H1 (cell line): ENCODE data around the gene SPTAN1. TPM values are rescaled to one million over a fixed set of nuclear protein-coding genes. Genes with fewer than 3 reads are reported as not detected.

ENCODE experiments used
- CTCF ChIA-PET: fragments of 300-600 bp; sonication (Branson Sonifier 250); formaldehyde crosslinking; loops from one replicate; lab custom pipeline; 2021; ENCODE audit not compliant: partially characterized antibody; lab: Charles Lee
- POLR2A ChIA-PET: fragments of 300-600 bp; sonication (Branson Sonifier 250); formaldehyde crosslinking; loops from one replicate; lab custom pipeline; 2021; ENCODE audit warnings: inconsistent platforms; ENCODE audit not compliant: partially characterized antibody; lab: Charles Lee
- DNase-seq, 2 experiments: peaks; one replicate each; pipeline versions ENCODE4 v3.0.0 to v3.0.0-alpha.2; 2010 to 2022; ENCODE audit warnings: low spot score in 2 of 2, low read depth in 1 of 2, mixed read lengths in 1 of 2
- FAIRE-seq: peaks from 2 replicates; lab custom pipeline; 2011; peaks lifted over from hg19 to GRCh38; lab: Jason Lieb, UNC
- H2AFZ ChIP-seq: 2 replicates; pipeline ENCODE4 v1.8.1; 2012; ENCODE audit warnings: low read length, inconsistent platforms
- H2AK5ac ChIP-seq: 2 replicates; pipeline ENCODE4 v1.6.1; 2013; ENCODE audit warnings: low read depth, low read length
- H2BK120ac ChIP-seq: replicated peaks from 2 replicates; pipeline ENCODE3; 2013; ENCODE audit warnings: low read depth, low read length, inconsistent platforms
- H2BK12ac ChIP-seq: 2 replicates; pipeline ENCODE4 v1.6.1; 2013; ENCODE audit warnings: low read depth, low read length
- H2BK15ac ChIP-seq: 2 replicates; pipeline ENCODE4 v1.6.1; 2013; ENCODE audit warnings: low read length
- H2BK20ac ChIP-seq: 2 replicates; pipeline ENCODE4 v1.6.1; 2013; ENCODE audit warnings: low read length
- H2BK5ac ChIP-seq: 2 replicates; pipeline ENCODE4 v1.6.1; 2013; ENCODE audit warnings: low read depth, low read length
- H3K14ac ChIP-seq: 2 replicates; pipeline ENCODE4 v1.6.1; 2013; ENCODE audit warnings: inconsistent platforms; ENCODE audit not compliant: insufficient read length
- H3K18ac ChIP-seq: 2 replicates; pipeline ENCODE4 v1.6.1; 2013; ENCODE audit warnings: low read length; ENCODE audit errors: extremely low read depth
- H3K23ac ChIP-seq: 2 replicates; pipeline ENCODE4 v1.6.1; 2013; ENCODE audit warnings: inconsistent platforms; ENCODE audit not compliant: insufficient read length
- H3K23me2 ChIP-seq: 2 replicates; pipeline ENCODE4 v1.6.1; 2013; ENCODE audit warnings: low read depth, low read length
- H3K27ac ChIP-seq: 2 replicates; pipeline ENCODE4 v1.6.1; 2011; ENCODE audit warnings: low read depth, low read length, inconsistent platforms
- H3K27me3 ChIP-seq, 4 experiments: replicated peaks in 1 of 4; 1 replicate in 1 of 4; 2 replicates in 3 of 4; pipeline versions ENCODE4 v1.6.1 to v1.8.1; 2011 to 2013; ENCODE audit warnings: low read length in 3 of 4, mild to moderate bottlenecking in 3 of 4, inconsistent platforms in 2 of 4, mixed read lengths in 2 of 4, moderate library complexity in 1 of 4; ENCODE audit not compliant: control insufficient read depth in 3 of 4, insufficient read depth in 3 of 4; ENCODE audit errors: extremely low read depth in 1 of 4
- H3K36me3 ChIP-seq, 4 experiments: 2 replicates each; pipeline versions ENCODE4 v1.6.1 to v1.8.1; 2011 to 2013; ENCODE audit warnings: mild to moderate bottlenecking in 4 of 4, low read length in 3 of 4, moderate library complexity in 2 of 4, control low read depth in 1 of 4, inconsistent platforms in 1 of 4; ENCODE audit not compliant: insufficient read depth in 4 of 4, control insufficient read depth in 2 of 4
- H3K4ac ChIP-seq: replicated peaks from 2 replicates; pipeline ENCODE3; 2013; ENCODE audit warnings: low read length, low read depth, mixed read lengths, inconsistent platforms; ENCODE audit not compliant: insufficient read length
- H3K4me1 ChIP-seq, 4 experiments: replicated peaks in 1 of 4; 1 replicate in 1 of 4; 2 replicates in 3 of 4; pipeline versions ENCODE4 v1.6.1 to v1.8.1; 2011 to 2013; ENCODE audit warnings: low read length in 3 of 4, inconsistent platforms in 2 of 4, mixed read lengths in 1 of 4; ENCODE audit not compliant: insufficient read depth in 4 of 4, control insufficient read depth in 3 of 4
- H3K4me2 ChIP-seq, 2 experiments: 2 replicates each; pipeline versions ENCODE4 v1.6.1 to v1.8.1; 2011 to 2013; ENCODE audit warnings: low read depth in 2 of 2, low read length in 2 of 2, control low read depth in 1 of 2, inconsistent platforms in 1 of 2, mild to moderate bottlenecking in 1 of 2; ENCODE audit not compliant: insufficient read depth in 1 of 2
- H3K4me3 ChIP-seq, 4 experiments: fragments of 200-600, 300-600 bp in 1 of 4; sonication (generic), shearing (Covaris generic), sonication (Bioruptor Twin) in 1 of 4; 2 replicates each; pipeline versions ENCODE4 v1.5.1 to v1.8.1; 2011 to 2016; ENCODE audit warnings: low read length in 4 of 4, low read depth in 3 of 4, control low read depth in 2 of 4, inconsistent platforms in 2 of 4, mild to moderate bottlenecking in 2 of 4, mixed read lengths in 1 of 4, moderate library complexity in 1 of 4; ENCODE audit not compliant: insufficient read depth in 2 of 4; ENCODE audit errors: extremely low read depth in 1 of 4
- H3K56ac ChIP-seq: replicated peaks from 2 replicates; pipeline ENCODE3; 2013; ENCODE audit warnings: low read depth, mild to moderate bottlenecking, mixed read lengths, low read length, inconsistent platforms; ENCODE audit not compliant: insufficient read length
- H3K79me1 ChIP-seq: 2 replicates; pipeline ENCODE4 v1.6.1; 2013; ENCODE audit warnings: low read depth, low read length, control low read depth
- H3K79me2 ChIP-seq, 2 experiments: 2 replicates each; pipeline versions ENCODE4 v1.6.1 to v1.8.1; 2012 to 2013; ENCODE audit warnings: low read length in 2 of 2, mild to moderate bottlenecking in 2 of 2, inconsistent platforms in 1 of 2; ENCODE audit not compliant: insufficient read depth in 2 of 2, control insufficient read depth in 1 of 2
- H3K9ac ChIP-seq, 4 experiments: replicated peaks in 1 of 4; 1 replicate in 1 of 4; 2 replicates in 3 of 4; pipeline versions ENCODE4 v1.6.1 to v1.8.1; 2011 to 2013; ENCODE audit warnings: low read depth in 3 of 4, low read length in 3 of 4, control low read depth in 2 of 4, mild to moderate bottlenecking in 2 of 4, moderate library complexity in 2 of 4, inconsistent platforms in 1 of 4; ENCODE audit errors: extremely low read depth in 1 of 4
- H3K9me3 ChIP-seq, 2 experiments: 2 replicates each; pipeline versions ENCODE4 v1.6.1 to v1.8.1; 2012 to 2013; ENCODE audit warnings: mild to moderate bottlenecking in 2 of 2, moderate library complexity in 2 of 2, control low read depth in 1 of 2, inconsistent platforms in 1 of 2, low read depth in 1 of 2, low read length in 1 of 2, mixed read lengths in 1 of 2; ENCODE audit not compliant: insufficient read depth in 2 of 2
- H4K20me1 ChIP-seq, 2 experiments: replicated peaks in 1 of 2; 2 replicates each; pipeline versions ENCODE3 to v1.8.1; 2011 to 2013; ENCODE audit warnings: inconsistent platforms in 2 of 2, low read length in 2 of 2, mild to moderate bottlenecking in 1 of 2; ENCODE audit not compliant: insufficient read depth in 2 of 2, control insufficient read depth in 1 of 2
- H4K5ac ChIP-seq: 2 replicates; pipeline ENCODE4 v1.6.1; 2013; ENCODE audit warnings: low read length, low read depth, mixed read lengths, inconsistent platforms; ENCODE audit not compliant: insufficient read length
- H4K8ac ChIP-seq: 2 replicates; pipeline ENCODE4 v1.8.0; 2013; ENCODE audit warnings: mild to moderate bottlenecking, moderate library complexity, low read length, inconsistent platforms; ENCODE audit not compliant: insufficient read depth; ENCODE audit errors: extremely low read depth
- H4K91ac ChIP-seq: replicated peaks from 2 replicates; pipeline ENCODE3; 2013; ENCODE audit warnings: low read length, mixed read lengths, inconsistent platforms; ENCODE audit not compliant: insufficient read length
- FOSL1 ChIP-seq: IDR thresholded peaks from 2 replicates; pipeline ENCODE4 v1.6.1; 2011; ENCODE audit warnings: mild to moderate bottlenecking, low read depth, low read length, moderate library complexity; ENCODE audit not compliant: insufficient read depth
- GABPA ChIP-seq: IDR thresholded peaks from 2 replicates; pipeline ENCODE4 v1.6.1; 2011; ENCODE audit warnings: mild to moderate bottlenecking, low read length, moderate library complexity, borderline replicate concordance; ENCODE audit not compliant: insufficient read depth
- KDM1A ChIP-seq: fragments of 200-600, 300-600 bp; sonication (generic); IDR thresholded peaks from 2 replicates; pipeline ENCODE4 v1.7.1; 2016; ENCODE audit warnings: mild to moderate bottlenecking, low read length, borderline replicate concordance
- KDM4A ChIP-seq: IDR thresholded peaks from one replicate; pipeline ENCODE4 v1.7.1; 2012; ENCODE audit warnings: low read depth, mild to moderate bottlenecking, moderate library complexity, low read length, inconsistent platforms; ENCODE audit not compliant: severe bottlenecking
- MAX ChIP-seq: IDR thresholded peaks from 2 replicates; pipeline ENCODE4 v1.6.1; 2012; ENCODE audit warnings: inconsistent platforms
- POLR2AphosphoS5 ChIP-seq: IDR thresholded peaks from 2 replicates; pipeline ENCODE4 v1.6.1; 2011; ENCODE audit warnings: low read depth, low read length
- RAD21 ChIP-seq, 2 experiments: IDR thresholded peaks in 1 of 2; conservative IDR thresholded peaks in 1 of 2; 2 replicates each; pipeline ENCODE4 v1.6.1; 2011; ENCODE audit warnings: low read depth in 2 of 2, low read length in 2 of 2, improper control_type of control experiment in 1 of 2, inconsistent platforms in 1 of 2, mild to moderate bottlenecking in 1 of 2, moderate library complexity in 1 of 2
- SAP30 ChIP-seq: fragments of 300-600 bp; sonication (generic); IDR thresholded peaks from 2 replicates; pipeline ENCODE4 v1.7.1; 2012; ENCODE audit warnings: low read length, moderate library complexity, mild to moderate bottlenecking, inconsistent platforms; ENCODE audit not compliant: insufficient read depth, insufficient replicate concordance
- SIX5 ChIP-seq: IDR thresholded peaks from 2 replicates; pipeline ENCODE4 v1.6.1; 2011; ENCODE audit warnings: mild to moderate bottlenecking, low read depth, low read length
- SP4 ChIP-seq: IDR thresholded peaks from 2 replicates; pipeline ENCODE4 v1.6.1; 2012; ENCODE audit warnings: low read length, inconsistent platforms
- YY1 ChIP-seq: IDR thresholded peaks from 2 replicates; pipeline ENCODE4 v1.6.1; 2011; ENCODE audit warnings: low read depth, mild to moderate bottlenecking, low read length
- WGBS, 2 experiments: shearing (Covaris generic) in 1 of 2; methylation state at CpG; one replicate each; pipeline versions ENCODE4 v1.1.6 to v1.1.7; 2013 to 2015; ENCODE audit warnings: low lambda C conversion rate in 2 of 2, mixed read lengths in 2 of 2, inconsistent platforms in 1 of 2, low coverage in 1 of 2, missing lambda C conversion rate in 1 of 2; ENCODE audit not compliant: insufficient replicate concordance in 2 of 2, insufficient coverage in 1 of 2, insufficient read length in 1 of 2; ENCODE audit errors: extremely low coverage in 1 of 2, missing lambda C conversion rate in 1 of 2; 5-methylcytosine and 5-hydroxymethylcytosine counted together
- polyA plus RNA-seq, 7 experiments: library from polyadenylated mRNA; depleted of rRNA in 3 of 7; stranded (reverse) in 5 of 7; unstranded in 2 of 7; fragments of >200 nt in 5 of 7; fragments of 200-250 nt in 2 of 7; gene quantifications; 1 replicate in 5 of 7; 2 replicates in 1 of 7; 4 replicates in 1 of 7; pipeline versions ENCODE4 v1.2.1 to v1.2.3, GENCODE V29; 2011 to 2013; ENCODE audit warnings: missing spikeins in 2 of 7, mixed read lengths in 2 of 7
- total RNA-seq: library from RNA; stranded (reverse); fragmentation: NEBNext Ultra II Directional; extraction: Animal tissue kit (Norgen Biotek cat#: 25700); gene quantifications from 2 replicates; pipeline ENCODE4 v1.2.1, GENCODE V29; 2021
- TF ChIP-seq, protein P1 (sequence below): IDR thresholded peaks from 2 replicates; pipeline ENCODE4 v1.6.1; 2011; ENCODE audit warnings: low read length, improper control_type of control experiment

The SPTAN1 gene
- total and polyA plus RNA-seq, 2 of the 8 experiments (the other 6 are each of a cell fraction or from before 2014, with no cell fraction given), result 182 to 216 TPM

- Histone ChIP-seq H3K18ac (no peak overlapping the region), H3K4me3 (no peak overlapping the region), H3K56ac (no peak overlapping the region), H2BK5ac (no peak overlapping the region), H3K23ac (no peak overlapping the region), H3K27me3 (no peaks in the 10 kb centered on the region), H4K5ac (no peak overlapping the region), H4K20me1 (peaks cover 0 to 3% of the 10 kb centered on the region in 2 experiments), H4K8ac (no peak overlapping the region), H2AFZ (no peak overlapping the region), H2AK5ac (no peak overlapping the region), H2BK120ac (no peak overlapping the region), H3K4me2 (no peak overlapping the region), H3K4me1 (no peaks in the 10 kb centered on the region), H3K79me2 (no peaks in the 10 kb centered on the region), H3K9me3 (no peaks in the 10 kb centered on the region), H4K91ac (no peak overlapping the region), H3K14ac (no peak overlapping the region), H3K27ac (no peak overlapping the region), H3K9ac (no peak overlapping the region), H2BK20ac (no peak overlapping the region), H3K79me1 (no peaks in the 10 kb centered on the region), H2BK15ac (no peak overlapping the region), H3K4ac (no peak overlapping the region), H3K23me2 (no peaks in the 10 kb centered on the region), H3K36me3 (peaks cover 22 to 67% (median 50%) of the 10 kb centered on the region in 4 experiments), H2BK12ac (no peak overlapping the region)
- no peak for DNase-seq
- TF ChIP-seq SAP30 (no peak), YY1 (no peak), SP4 (no peak), RAD21 (IDR thresholded peaks at IDR 0.05 in 1 of 2, conservative IDR thresholded peaks at IDR 0.05 in 1 of 2; ENCODE audit: low read depth in 2 of 2, low read length in 2 of 2) (no peak), KDM1A (no peak), SIX5 (no peak), FOSL1 (no peak), MAX (no peak), POLR2AphosphoS5 (no peak), KDM4A (no peak), GABPA (no peak)
- TF ChIP-seq, protein P1, sequence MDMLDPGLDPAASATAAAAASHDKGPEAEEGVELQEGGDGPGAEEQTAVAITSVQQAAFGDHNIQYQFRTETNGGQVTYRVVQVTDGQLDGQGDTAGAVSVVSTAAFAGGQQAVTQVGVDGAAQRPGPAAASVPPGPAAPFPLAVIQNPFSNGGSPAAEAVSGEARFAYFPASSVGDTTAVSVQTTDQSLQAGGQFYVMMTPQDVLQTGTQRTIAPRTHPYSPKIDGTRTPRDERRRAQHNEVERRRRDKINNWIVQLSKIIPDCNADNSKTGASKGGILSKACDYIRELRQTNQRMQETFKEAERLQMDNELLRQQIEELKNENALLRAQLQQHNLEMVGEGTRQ, result no peak
- ChIA-PET POLR2A (no interaction called here), CTCF (interaction anchor here (2.1 kb wide), 1 partner anchor 12 kb away, joined by 8 read pairs; no protein-coding TSS in a partner anchor)
- no peak for FAIRE-seq
- 91% methylated on average over 4 of the region's 4 CpGs; no CpG with 5 or more reads in 1 of the 2 experiments for WGBS, 2 experiments
Measured at GRCh38 chr9:128595471-128595870, 43.1 kb downstream of the SPTAN1 start.
